Right cardiac atrium (tissue), 5 donors: ENCODE data around the gene DNM3. TPM values are rescaled to one million over a fixed set of nuclear protein-coding genes. Genes with fewer than 3 reads are reported as not detected.

Source experiments
- ATAC-seq, 2 donors: fragments of 200-7000 bp; cut with Tn5 transposase; one replicate each; pipeline versions ENCODE4 v1.8.0 to v1.9.1; 2020; ENCODE audit warnings: moderate library complexity in 2 of 2, mild to moderate bottlenecking in 1 of 2
- DNase-seq, 3 donors: peaks; one replicate each; pipeline ENCODE4 v3.0.0-alpha.2; 2020
- H3K27ac ChIP-seq: one replicate; pipeline ENCODE4 v1.5.1; 2013; ENCODE audit warnings: mild to moderate bottlenecking, low read length, control low read depth, moderate library complexity
- H3K27me3 ChIP-seq: one replicate; pipeline ENCODE4 v1.6.1; 2013; ENCODE audit not compliant: control insufficient read depth, insufficient read depth
- H3K4me1 ChIP-seq: one replicate; pipeline ENCODE4 v1.6.1; 2013; ENCODE audit warnings: low read length; ENCODE audit not compliant: control insufficient read depth, insufficient read depth
- H3K4me3 ChIP-seq: one replicate; pipeline ENCODE4 v1.5.1; 2013; ENCODE audit warnings: low read length, control low read depth
- H3K9me3 ChIP-seq: one replicate; pipeline ENCODE4 v1.6.1; 2013; ENCODE audit warnings: low read length; ENCODE audit not compliant: control insufficient read depth
- WGBS: extraction: QIAGEN DNeasy Blood & Tissue Kit; methylation state at CpG from one replicate; pipeline ENCODE4 v1.1.7; 2013; 5-methylcytosine and 5-hydroxymethylcytosine counted together
- intact Hi-C, 4 donors: fragments of 100-400 bp; cut with DNase I; formaldehyde crosslinking; loops; one replicate each; pipeline versions ENCODE4 v1.11.0 to v1.14.0; 2022 to 2023
- microRNA-seq, 2 donors: library from miRNA; unstranded; fragments of <30 nt; microRNA quantifications; one replicate each; pipeline ENCODE4 v1.2.0, GENCODE V29; 2020 to 2021
- polyA plus RNA-seq: library from polyadenylated mRNA; stranded (reverse); fragments of 200-250 nt; gene quantifications from one replicate; pipeline ENCODE4 v1.2.3, GENCODE V29; 2013
- total RNA-seq, 4 donors: library from RNA; stranded (reverse); fragmentation: NEBNext Ultra II Directional; extraction: Animal tissue kit (Norgen Biotek cat#: 25700); gene quantifications; one replicate each; pipeline ENCODE4 v1.2.1, GENCODE V29; 2021
- donor health status: healthy with polysubstance abuse.
- donor health status: DM: no; HTN: yes; CAD: no.
- donor health status: DM: no; HTN: no; CAD: no.
- donor health status: DM: no; HTN: yes; CAD: no; lungs with severe emphysema.
- donor health status: DM: yes; HTN: yes; CAD: no.

DNM3 gene
- total and polyA plus RNA-seq, 5 donors, result 1.5 to 2.2 (median 1.7) TPM

DNA sequence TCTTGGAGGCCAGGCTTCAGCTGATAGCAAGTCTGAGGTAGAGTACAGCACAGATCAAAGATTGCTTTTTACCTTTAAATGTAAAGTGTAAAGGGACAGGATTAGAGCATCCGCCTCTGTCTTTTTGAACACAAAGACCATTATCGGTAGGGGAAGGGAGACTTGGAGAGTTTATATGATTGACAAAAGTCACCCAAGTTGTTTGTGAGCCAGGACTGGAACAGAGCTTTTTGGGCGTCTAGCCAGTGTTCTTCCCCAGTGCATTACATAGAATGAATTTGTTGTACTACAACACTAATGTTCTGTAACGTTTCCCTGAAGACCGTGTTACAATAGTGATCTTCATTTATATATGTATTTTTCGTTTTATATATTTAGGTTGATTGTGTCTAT lies 611.9 kb downstream of the DNM3 start:
- no peak overlapping the region for H3K4me3 ChIP-seq
- H3K9me3 ChIP-seq, result no peaks in the 10 kb centered on the region
- H3K4me1 ChIP-seq, result peaks cover 3% of the 10 kb centered on the region
- H3K27ac ChIP-seq, result peak overlapping the region; percentile 68
- intact Hi-C loops, result loop anchor here in 2 of 4 donors (5.0 to 10.0 kb wide), 3 partner anchors 79 to 262 kb away; partner anchors contain the start of gene SUCO (in 2 of the 2)
- ATAC-seq (no peak), DNase-seq (no peak)
- no peaks in the 10 kb centered on the region for H3K27me3 ChIP-seq
- WGBS, result 51% methylated on average over 6 of the region's 6 CpGs

DNA sequence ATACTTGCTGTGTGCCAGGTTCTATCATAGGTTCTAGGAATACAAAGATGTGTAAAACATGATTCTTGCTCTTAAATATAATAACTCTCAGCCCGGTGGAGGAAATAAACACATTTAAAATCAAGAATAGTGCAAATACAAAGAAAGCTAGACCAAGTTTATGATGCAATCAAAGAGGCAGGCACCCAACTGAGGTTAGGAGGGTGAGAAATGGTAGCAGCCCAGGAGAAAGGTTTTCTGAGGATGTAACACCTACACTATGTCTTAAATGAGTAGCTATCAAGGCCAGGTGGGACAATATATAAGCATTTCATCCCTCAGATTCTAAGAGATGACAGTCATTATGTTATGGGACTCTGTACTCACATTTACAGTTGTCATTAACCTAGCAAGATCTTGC lies 612.3 kb downstream of the DNM3 start:
- Histone ChIP-seq H3K27ac (no peak overlapping the region), H3K4me1 (peaks cover 3% of the 10 kb centered on the region), H3K4me3 (no peak overlapping the region), H3K27me3 (no peaks in the 10 kb centered on the region), H3K9me3 (no peaks in the 10 kb centered on the region)
- no peak for DNase-seq
- WGBS, result 81% methylated on average over 1 of the region's 1 CpG
- no peak for ATAC-seq
- intact Hi-C loops, result loop anchor here in 2 of 4 donors (5.0 to 10.0 kb wide), 3 partner anchors 79 to 261 kb away; partner anchors contain the start of gene SUCO (in 2 of the 2)

DNA sequence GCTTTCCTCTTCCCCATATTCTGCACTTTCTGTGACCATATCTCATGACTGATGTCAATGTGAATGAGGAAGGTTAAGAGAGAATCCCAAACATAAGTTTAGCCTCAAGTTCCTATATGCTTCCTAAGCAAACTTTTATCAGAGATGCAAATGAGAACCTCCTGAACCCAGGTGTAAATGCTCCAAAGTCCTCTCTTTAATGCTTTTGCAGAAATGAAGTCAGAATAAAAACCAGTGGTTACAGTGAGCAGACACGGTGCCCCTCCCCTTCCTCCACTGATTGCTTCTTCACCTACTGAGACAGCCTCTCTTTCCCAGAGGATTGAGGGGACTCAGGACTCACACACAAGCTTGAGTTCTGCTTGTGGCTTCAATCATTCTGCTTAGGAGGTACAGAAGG lies 614.2 kb downstream of the DNM3 start:
- DNase-seq, result no peak
- no peaks in the 10 kb centered on the region for H3K27me3 ChIP-seq
- H3K4me1 ChIP-seq, result peaks cover under 1% of the 10 kb centered on the region
- ATAC-seq, result no peak
- H3K4me3 ChIP-seq, result no peak overlapping the region
- no peak overlapping the region for H3K27ac ChIP-seq
- no peaks in the 10 kb centered on the region for H3K9me3 ChIP-seq
- WGBS, result 80% methylated on average over 1 of the region's 1 CpG
- intact Hi-C loops, result loop anchor here in 2 of 4 donors (10.0 kb wide), 2 partner anchors 79 to 259 kb away; partner anchors contain the start of gene SUCO (in 1 of the 2)

- no peak overlapping the region for H3K4me3 ChIP-seq
- WGBS, result 80% methylated on average over 5 of the region's 5 CpGs
- no peaks in the 10 kb centered on the region for H3K4me1 ChIP-seq
- DNase-seq (peak in 1 of 3 donors; percentile 34), ATAC-seq (no peak)
- H3K27ac ChIP-seq, result no peak overlapping the region
- intact Hi-C loops, result loop anchor here in 2 of 4 donors (10.0 kb wide), 2 partner anchors 78 to 258 kb away; partner anchors contain the start of gene SUCO (in 1 of the 2)
- H3K9me3 ChIP-seq, result no peaks in the 10 kb centered on the region
- no peaks in the 10 kb centered on the region for H3K27me3 ChIP-seq
Observed at GRCh38 chr1:172456344-172456769, 615.1 kb downstream of the DNM3 start.

- WGBS, result 85% methylated on average over 1 of the region's 1 CpG
- ATAC-seq, result no peak
- no peak overlapping the region for H3K27ac ChIP-seq
- no peaks in the 10 kb centered on the region for H3K4me1 ChIP-seq
- H3K27me3 ChIP-seq, result no peaks in the 10 kb centered on the region
- no peak for DNase-seq
- no peaks in the 10 kb centered on the region for H3K9me3 ChIP-seq
- intact Hi-C loops, result loop anchor here in 2 of 4 donors (10.0 kb wide), 2 partner anchors 77 to 257 kb away; partner anchors contain the start of gene SUCO (in 1 of the 2)
- no peak overlapping the region for H3K4me3 ChIP-seq
Observed at GRCh38 chr1:172457479-172458130, 616.3 kb downstream of the DNM3 start.

- H3K4me1 ChIP-seq, result no peaks in the 10 kb centered on the region
- no peaks in the 10 kb centered on the region for H3K9me3 ChIP-seq
- WGBS, result 98% methylated on average over 1 of the region's 1 CpG
- intact Hi-C loops, result no loop called here
- no peaks in the 10 kb centered on the region for H3K27me3 ChIP-seq
- DNase-seq, result no peak
- H3K4me3 ChIP-seq, result no peak overlapping the region
- H3K27ac ChIP-seq, result no peak overlapping the region
- no peak for ATAC-seq
Observed at GRCh38 chr1:172460177-172460576, 618.9 kb downstream of the DNM3 start.

GRCh38 chr1:172460887-172461315 lies 619.6 kb downstream of the DNM3 start:
- Histone ChIP-seq H3K9me3 (no peaks in the 10 kb centered on the region), H3K27ac (no peak overlapping the region), H3K27me3 (no peaks in the 10 kb centered on the region), H3K4me1 (no peaks in the 10 kb centered on the region), H3K4me3 (no peak overlapping the region)
- intact Hi-C loops, result no loop called here
- DNase-seq (no peak), ATAC-seq (no peak)
- WGBS, result 56% methylated on average over 1 of the region's 1 CpG

Small RNA genes lying within 50 kb of the gene (microRNA-seq; reads per million reads assigned to microRNA genes)
- 46.0 to 69.0 reads per million in 2 donors for gene MIR199A2
- gene MIR3120, result 0 reads per million in 2 donors

Other genes starting within 250 kb of the DNM3 start
- gene MYOCOS, start 219.3 kb upstream of the DNM3 start, total RNA-seq, result not detected
- gene MYOCOS, start 219.3 kb upstream of the DNM3 start, polyA plus RNA-seq, result 0.02 TPM
- gene MYOC, start 188.8 kb upstream of the DNM3 start, total RNA-seq, result 1 to 10 TPM; 3.3 to 5.6 (median 4.2) TPM
- gene MYOC, start 188.8 kb upstream of the DNM3 start, polyA plus RNA-seq, result 8.3 TPM
- gene VAMP4, start 99.4 kb upstream of the DNM3 start, total RNA-seq, result 10 to 100 TPM in 1 of 4 donors, 1 to 10 TPM in 3; 9.3 to 11.1 (median 9.7) TPM
- 5.9 TPM for gene VAMP4, start 99.4 kb upstream of the DNM3 start, polyA plus RNA-seq
- 10 to 100 TPM; 11.4 to 19.9 (median 14.2) TPM for gene METTL13, start 59.8 kb upstream of the DNM3 start, total RNA-seq
- gene METTL13, start 59.8 kb upstream of the DNM3 start, polyA plus RNA-seq, result 9.6 TPM